Measurements from ENCODE around the gene FAM204A.

FAM204A gene

DNA sequence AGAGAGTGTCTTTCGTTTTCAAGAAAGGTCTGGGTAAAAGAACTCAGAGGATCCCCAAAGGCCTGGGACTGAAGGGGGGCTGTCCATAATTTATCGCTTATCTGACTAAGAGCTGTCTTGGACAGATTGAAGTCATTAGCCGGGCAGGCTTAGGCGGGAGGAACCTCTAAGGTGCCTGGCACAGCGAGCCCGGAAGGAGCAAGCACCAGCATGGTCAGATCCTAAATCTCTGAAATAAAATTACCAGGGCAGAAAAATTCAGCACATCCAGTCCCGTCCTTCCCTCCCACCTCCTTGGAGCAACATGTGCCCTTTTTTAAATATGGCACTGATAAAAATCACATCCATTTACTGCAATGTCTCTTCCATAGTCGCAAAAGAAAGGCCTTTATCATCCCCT is 86.8 kb downstream of the FAM204A start:
- TF ChIP-seq, protein P1, sequence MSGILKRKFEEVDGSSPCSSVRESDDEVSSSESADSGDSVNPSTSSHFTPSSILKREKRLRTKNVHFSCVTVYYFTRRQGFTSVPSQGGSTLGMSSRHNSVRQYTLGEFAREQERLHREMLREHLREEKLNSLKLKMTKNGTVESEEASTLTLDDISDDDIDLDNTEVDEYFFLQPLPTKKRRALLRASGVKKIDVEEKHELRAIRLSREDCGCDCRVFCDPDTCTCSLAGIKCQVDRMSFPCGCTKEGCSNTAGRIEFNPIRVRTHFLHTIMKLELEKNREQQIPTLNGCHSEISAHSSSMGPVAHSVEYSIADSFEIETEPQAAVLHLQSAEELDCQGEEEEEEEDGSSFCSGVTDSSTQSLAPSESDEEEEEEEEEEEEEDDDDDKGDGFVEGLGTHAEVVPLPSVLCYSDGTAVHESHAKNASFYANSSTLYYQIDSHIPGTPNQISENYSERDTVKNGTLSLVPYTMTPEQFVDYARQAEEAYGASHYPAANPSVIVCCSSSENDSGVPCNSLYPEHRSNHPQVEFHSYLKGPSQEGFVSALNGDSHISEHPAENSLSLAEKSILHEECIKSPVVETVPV (CRISPR knock-in tag; IDR thresholded peaks at IDR 0.05) = no peak
- TF ChIP-seq BACH2 (CRISPR knock-in tag; IDR thresholded peaks at IDR 0.05; ENCODE audit: borderline replicate concordance) = no peak
- no peak for TF ChIP-seq ZNF8 (CRISPR knock-in tag; IDR thresholded peaks at IDR 0.05)
- TF ChIP-seq POU6F1 (CRISPR knock-in tag; IDR thresholded peaks at IDR 0.05; ENCODE audit: borderline replicate concordance, low read depth) = no peak
- TF ChIP-seq OSR1 (CRISPR knock-in tag; IDR thresholded peaks at IDR 0.05) = no peak
- no peak for TF ChIP-seq RARB (CRISPR knock-in tag; IDR thresholded peaks at IDR 0.05)
- no peak for TF ChIP-seq ZC3H10 (CRISPR knock-in tag; IDR thresholded peaks at IDR 0.05)
- TF ChIP-seq CREB5 (CRISPR knock-in tag; IDR thresholded peaks at IDR 0.05; ENCODE audit: low read depth) = no peak
- no peak for TF ChIP-seq PPARA (CRISPR knock-in tag; IDR thresholded peaks at IDR 0.05; ENCODE audit: borderline replicate concordance)
- TF ChIP-seq ISL1 (CRISPR knock-in tag; IDR thresholded peaks at IDR 0.05) = no peak

GRCh38 chr10:118254654-118255053 is 87.5 kb downstream of the FAM204A start:
- ATAC-seq = no peak
- TF ChIP-seq RARB (CRISPR knock-in tag; IDR thresholded peaks at IDR 0.05) (no peak), TSHZ2 (CRISPR knock-in tag; IDR thresholded peaks at IDR 0.05) (no peak), ZFP3 (CRISPR knock-in tag; IDR thresholded peaks at IDR 0.05) (no peak), ZC3H10 (CRISPR knock-in tag; IDR thresholded peaks at IDR 0.05) (no peak)
- TF ChIP-seq, protein P1 (CRISPR knock-in tag; IDR thresholded peaks at IDR 0.05) = no peak

More for the DNA sequence above, 86.8 kb downstream of the FAM204A start:
- ATAC-seq = no peak

- no peak for ATAC-seq
- TF ChIP-seq, protein P2, sequence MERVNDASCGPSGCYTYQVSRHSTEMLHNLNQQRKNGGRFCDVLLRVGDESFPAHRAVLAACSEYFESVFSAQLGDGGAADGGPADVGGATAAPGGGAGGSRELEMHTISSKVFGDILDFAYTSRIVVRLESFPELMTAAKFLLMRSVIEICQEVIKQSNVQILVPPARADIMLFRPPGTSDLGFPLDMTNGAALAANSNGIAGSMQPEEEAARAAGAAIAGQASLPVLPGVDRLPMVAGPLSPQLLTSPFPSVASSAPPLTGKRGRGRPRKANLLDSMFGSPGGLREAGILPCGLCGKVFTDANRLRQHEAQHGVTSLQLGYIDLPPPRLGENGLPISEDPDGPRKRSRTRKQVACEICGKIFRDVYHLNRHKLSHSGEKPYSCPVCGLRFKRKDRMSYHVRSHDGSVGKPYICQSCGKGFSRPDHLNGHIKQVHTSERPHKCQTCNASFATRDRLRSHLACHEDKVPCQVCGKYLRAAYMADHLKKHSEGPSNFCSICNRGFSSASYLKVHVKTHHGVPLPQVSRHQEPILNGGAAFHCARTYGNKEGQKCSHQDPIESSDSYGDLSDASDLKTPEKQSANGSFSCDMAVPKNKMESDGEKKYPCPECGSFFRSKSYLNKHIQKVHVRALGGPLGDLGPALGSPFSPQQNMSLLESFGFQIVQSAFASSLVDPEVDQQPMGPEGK (CRISPR knock-in tag; IDR thresholded peaks at IDR 0.05; ENCODE audit: borderline replicate concordance) = no peak
- TF ChIP-seq ISL1 (CRISPR knock-in tag; IDR thresholded peaks at IDR 0.05) (no peak), GLIS3 (CRISPR knock-in tag; IDR thresholded peaks at IDR 0.05) (no peak), TOX (CRISPR knock-in tag; IDR thresholded peaks at IDR 0.05; ENCODE audit: borderline replicate concordance) (no peak)
Observed at GRCh38 chr10:118253397-118253796, 88.7 kb downstream of the FAM204A start.

DNA sequence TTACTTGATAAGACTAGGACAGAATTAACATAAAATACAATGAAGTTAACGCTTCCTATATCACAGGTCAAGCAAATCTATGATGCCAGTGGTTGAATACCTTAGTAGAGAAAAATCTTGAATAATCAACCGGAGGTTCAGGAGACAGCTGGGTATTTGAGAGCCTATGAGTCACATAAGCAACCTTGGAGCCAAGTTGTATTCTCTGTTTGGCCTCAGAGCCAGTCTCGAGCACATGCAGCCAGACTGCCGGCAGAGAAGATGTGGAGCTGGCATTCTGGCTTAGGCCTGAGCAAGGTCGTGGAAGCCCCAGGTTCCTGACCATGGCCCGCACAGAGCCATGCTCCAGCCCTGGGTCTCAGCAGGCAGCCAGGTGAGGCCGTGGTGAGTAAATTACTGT is 90.3 kb downstream of the FAM204A start:
- ATAC-seq = no peak
- no peak for TF ChIP-seq SNAI2 (CRISPR knock-in tag; IDR thresholded peaks at IDR 0.05)
- TF ChIP-seq OSR1 (CRISPR knock-in tag; IDR thresholded peaks at IDR 0.05) = no peak
- TF ChIP-seq TCF4 (CRISPR knock-in tag; IDR thresholded peaks at IDR 0.05; ENCODE audit: borderline replicate concordance) = no peak
- no peak for TF ChIP-seq CSDC2 (CRISPR knock-in tag; IDR thresholded peaks at IDR 0.05)
- no peak for TF ChIP-seq TOX (CRISPR knock-in tag; IDR thresholded peaks at IDR 0.05; ENCODE audit: borderline replicate concordance)
- TF ChIP-seq ZNF565 (CRISPR knock-in tag; conservative IDR thresholded peaks at IDR 0.05; ENCODE audit: low read depth) = no peak
- no peak for TF ChIP-seq CREB5 (CRISPR knock-in tag; IDR thresholded peaks at IDR 0.05; ENCODE audit: low read depth)
- no peak for TF ChIP-seq ARNTL (CRISPR knock-in tag; IDR thresholded peaks at IDR 0.05; ENCODE audit: borderline replicate concordance, low read depth)
